Measurements from ENCODE around the gene WRNIP1.

WRNIP1 gene

DNA sequence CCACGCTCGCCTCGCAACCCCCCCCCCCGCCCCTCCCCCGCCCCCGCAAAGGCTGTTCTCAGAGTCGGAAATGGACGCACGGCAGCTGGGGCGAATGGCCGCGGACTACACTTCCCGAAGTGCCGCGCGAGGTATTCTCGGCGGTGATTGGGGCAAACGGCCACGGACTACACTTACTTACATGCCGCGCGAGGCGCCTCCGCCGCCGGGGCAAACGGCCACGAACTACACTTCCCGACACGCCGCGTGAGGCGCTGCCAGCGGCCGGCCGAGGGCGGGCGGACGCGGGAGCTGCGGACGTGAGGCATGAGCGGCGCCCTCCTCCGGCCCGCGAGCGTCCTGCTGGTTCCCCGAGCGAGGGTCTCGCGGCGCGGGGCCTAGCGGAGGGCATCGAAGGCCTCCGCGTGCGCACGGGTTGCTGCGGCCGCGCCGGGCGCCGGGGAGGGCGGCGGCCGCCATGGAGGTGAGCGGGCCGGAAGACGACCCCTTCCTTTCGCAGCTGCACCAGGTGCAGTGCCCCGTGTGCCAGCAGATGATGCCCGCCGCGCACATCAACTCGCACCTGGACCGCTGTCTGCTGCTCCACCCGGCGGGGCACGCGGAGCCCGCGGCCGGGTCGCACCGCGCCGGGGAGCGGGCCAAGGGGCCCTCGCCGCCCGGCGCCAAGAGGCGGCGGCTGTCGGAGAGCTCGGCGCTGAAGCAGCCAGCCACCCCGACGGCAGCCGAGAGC is at the start of gene WRNIP1:
Gene WRNIP1, plus strand, starts transcription at position 228 of the 730 bp plus-strand sequence. Its CDS starts 230 bp downstream, at position 458.
- peak; percentile 99 for DNase-seq (ENCODE audit: low spot score)

DNA sequence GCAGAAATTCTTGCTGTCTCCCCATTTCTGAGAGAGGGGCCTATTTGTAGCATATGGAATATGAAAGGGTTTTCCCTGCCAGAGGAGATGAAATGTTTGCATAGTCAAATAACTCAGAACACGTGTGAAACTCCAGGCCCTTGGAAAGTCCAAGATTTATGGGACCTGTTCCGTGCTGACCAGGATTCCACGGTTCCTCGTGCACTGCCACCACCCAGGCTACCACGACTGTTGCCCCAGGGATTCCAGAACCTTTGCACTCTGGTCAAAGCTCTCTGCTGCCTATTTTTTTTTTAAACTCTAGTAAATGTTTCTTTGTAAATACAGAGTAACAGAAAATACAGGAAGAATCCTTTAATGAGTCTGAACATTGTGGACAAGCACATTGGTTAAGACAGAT is 49.5 kb upstream of the WRNIP1 start:
- no peak for DNase-seq (ENCODE audit: low spot score)

DNA sequence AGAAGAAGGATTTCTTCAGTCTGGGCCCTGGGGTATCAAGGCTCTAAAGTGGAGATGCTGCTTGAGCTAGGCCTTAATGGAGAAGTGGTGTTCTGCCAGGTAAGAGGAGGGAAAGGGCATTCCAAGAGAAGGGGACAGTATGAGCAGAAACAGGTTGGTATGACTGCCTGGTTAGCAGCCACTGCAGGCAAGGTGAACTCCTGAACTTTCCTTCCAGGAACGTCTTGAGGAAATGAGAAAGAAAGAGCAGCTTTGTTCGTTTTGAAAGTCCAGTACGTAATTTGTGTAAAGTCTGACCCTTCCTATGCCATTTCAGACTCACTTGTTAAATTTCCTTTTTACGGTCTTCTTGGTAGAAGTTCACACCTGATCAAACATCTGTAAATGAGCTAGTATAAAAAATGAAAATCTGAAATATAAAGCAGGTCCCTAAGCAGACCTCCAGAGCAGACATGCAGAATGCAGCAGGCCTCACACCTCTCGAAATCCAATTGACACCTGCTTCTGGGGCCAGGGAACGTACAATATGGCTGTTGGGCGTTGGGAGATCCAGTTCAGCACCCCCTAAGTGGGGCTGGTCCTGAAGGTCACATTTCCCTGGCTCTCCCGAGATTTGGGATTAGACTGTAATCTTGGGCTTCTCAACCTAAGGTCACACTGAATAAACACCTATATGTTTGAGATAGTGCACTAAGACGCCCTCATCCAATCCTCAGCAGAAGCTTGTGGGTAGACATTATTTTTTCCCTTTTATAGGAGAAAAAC is 48.1 kb upstream of the WRNIP1 start:
- DNase-seq (ENCODE audit: low spot score): no peak

DNA sequence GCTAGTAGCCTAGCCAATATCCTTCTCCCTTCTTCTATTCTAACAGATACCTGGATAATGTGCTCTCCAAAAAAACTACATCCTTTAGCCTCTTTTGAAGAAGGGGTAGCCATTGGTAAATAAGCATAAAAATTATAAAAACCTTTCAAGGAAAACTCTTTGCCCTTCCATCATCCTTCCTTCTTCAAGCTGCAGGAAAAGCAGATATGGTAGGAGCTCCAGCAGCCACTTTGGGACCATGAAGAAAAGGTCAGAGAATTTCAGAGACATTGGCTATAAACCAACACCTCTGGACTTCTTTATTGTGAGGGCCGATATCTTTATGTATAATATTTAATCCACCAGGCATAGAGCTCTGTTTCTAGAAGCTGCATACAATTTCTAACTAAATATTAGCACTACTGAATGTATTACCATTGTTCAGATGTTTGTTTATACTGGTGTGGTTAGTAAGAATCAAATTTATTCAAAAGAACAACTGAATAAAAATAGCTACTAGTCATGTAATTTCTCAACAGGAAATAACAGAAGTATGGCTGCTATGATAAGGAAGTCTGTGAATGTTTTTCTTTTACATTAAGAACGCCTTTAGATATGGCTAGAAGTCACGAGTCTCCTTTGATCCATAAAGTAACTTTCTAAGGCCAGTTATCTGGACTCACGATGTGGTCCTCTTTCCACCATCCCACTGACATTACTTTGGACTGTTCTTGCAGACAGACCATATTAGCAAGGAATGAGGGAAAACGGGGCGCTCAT is 46.7 kb upstream of the WRNIP1 start:
- DNase-seq (ENCODE audit: low spot score): no peak

DNA sequence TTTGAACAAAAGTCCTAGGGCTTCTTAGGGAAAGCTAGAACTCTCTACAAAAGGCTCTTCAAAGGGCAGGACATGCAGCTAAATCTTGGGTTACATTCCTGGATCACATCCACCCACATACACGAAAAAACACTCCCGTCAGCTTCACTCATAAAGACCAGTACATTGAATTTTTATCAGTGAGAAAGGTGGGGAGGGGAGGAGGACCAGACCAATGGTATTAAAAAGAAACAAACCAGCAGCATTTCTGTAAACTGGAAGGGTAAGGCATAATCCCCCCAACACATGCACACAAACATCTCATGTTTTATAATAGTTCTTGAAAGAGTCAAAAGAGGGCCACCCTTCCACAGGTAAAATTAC is 46.1 kb upstream of the WRNIP1 start:
- no peak for DNase-seq (ENCODE audit: low spot score)

DNA sequence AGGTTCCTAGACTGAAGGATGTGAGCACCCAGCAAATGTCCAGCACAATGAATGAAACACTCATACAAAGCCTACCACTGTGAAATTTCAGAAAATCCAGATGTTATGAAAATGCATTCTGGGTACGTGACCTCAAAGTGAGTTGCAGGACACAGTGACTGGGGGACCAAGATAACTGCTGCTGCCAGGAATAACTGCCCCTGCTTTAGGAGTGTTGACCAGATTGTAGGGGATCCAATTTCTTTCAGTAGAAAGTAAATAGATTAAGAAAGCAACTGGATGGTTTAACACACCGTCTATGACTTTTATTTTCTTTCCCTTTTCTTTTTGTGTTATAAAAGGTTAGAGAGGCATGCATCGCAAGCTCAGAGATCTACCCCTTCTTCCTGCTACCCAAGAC is 44.0 kb upstream of the WRNIP1 start:
- DNase-seq (ENCODE audit: low spot score): no peak

DNA sequence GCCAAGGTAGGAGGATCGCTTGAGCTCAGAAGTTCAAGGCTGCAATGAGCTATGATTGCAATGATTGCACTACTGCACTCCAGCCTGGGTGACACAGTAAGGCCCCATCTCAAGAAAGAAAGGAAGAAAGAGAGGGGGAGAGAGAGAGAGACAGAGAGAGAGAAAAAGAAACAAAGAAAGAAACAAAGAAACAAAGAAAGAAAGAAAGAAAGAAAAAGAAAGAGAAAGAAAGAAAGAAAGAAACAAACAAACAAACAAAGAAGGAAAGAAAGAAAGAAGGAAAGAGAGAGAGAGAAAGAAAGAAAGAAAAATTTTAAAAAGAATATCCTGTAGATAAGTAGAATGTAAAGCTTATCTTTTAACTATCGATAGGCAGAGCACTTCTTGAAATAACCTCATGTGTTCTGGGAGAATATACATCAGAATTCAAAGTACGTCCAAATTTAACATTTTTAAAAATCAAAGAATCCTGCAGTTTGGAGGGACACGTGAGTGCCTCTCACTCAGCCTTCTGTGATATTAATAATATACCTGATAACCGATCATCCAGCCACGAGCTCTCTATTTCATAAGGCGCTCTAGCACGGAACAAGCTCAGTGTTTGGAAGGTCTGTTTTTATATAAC is 39.7 kb upstream of the WRNIP1 start:
- no peak for DNase-seq (ENCODE audit: low spot score)

DNA sequence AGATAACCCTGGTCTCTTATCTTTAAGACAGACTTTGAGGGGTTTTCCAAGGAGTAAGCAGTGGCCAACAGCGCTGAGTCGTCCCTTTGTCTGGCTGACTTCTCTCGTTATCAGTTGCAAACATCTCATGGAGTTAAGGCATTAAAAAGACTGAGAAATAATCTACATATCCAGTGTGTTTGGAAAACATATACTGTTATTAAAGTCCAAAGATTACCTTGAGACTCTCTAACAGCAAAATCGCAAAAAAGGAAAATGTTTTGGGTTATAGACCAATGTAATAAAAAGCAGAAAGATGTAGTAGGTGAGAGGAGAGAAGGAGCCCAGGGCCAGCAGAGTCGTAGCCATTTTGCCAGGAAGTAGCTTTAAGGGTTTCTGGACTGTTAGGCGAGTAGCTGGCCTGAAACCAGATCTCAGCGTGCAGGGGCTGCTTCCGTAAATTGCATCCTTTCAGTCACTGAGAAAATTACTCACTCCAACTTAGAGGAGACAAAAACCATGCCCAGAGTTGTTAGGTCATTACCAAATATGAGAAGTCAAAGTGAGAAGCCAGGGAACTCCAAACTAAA is 39.1 kb upstream of the WRNIP1 start:
- peak; percentile 48 for DNase-seq (ENCODE audit: low spot score)

DNA sequence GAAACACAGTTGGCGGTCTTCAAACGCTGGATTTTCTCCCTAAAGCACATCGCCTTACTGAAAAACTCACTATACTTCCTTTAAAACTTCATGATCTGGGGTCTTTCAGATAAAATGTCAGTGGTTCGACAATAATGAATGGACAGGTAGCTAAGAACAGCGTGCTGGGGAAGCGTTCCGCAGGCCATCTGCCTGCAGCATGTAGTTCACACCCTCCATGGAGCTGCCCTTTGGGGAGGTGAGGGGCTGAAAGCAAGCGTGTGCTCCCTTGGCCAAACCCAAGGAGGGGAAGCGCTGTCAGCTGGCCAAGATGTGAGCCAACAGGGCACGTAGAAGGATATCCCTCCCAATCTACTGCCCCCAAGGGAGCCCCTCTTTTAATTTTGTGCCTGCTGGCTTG is 35.3 kb upstream of the WRNIP1 start:
- DNase-seq (ENCODE audit: low spot score): no peak

DNA sequence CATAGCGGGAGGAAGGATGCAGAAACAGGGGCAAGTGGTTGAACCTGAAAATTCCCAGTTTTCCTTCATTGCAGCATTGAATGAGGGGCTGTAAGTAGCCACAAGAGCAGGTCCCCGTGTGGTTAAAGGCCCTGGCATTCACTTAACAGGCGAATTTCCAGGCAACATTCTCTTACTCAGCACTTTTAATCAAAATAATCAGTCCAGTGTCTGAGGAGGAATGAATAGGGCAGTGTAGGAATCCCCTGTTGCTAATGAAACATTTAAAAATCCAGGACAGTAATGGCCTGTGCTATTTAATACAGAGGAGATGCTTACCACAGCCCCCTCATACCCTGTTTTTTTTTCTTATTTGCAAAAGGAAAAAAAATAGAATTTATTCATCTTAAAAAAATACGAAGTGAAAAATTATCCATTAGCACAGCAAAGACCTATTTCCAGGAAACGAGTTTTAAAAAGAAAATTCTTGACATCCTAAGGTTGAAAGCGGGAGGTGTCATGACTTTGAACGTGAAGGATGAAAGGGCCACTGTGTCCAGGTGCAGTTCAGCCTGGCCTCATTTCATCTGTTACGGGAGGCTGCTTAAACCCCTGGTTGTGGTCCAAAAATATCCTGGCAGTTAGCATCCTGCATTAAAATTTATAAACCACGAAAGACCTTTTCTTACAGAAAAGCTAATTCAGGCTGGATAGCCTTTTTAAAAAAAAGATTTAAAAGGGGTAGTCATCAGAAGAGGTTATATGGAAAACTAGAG is 34.7 kb upstream of the WRNIP1 start:
- peak; percentile 42 for DNase-seq (ENCODE audit: low spot score)

DNA sequence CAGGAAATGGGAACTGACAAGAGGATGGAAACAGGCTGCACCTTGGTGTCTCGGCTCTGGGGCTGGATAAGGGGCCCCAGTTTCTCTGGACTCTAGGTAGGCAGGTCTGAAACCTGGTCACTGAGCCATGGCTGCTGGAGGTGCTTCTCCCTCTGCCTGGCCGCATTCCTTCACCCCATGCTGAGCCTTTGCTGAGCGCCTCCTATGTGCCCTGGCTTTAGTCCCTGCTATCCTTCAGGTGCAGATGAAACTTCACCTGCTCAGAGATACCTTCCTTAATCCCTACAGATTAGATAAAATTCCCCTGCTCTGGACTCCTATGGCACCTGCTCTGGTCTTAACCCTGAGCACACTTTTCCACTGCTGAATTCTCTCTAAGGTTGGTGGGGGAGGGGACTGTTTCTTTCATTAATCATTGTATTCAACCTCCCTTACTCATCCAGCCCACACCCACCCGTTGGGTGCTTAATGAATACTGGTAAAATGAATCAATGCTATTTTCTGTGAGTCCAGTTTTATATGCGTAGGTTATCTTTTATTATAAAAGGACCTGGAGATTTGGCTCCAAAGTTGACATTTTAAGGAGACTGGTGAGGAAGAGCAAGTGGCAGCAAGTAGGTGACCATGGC is 33.8 kb upstream of the WRNIP1 start:
- DNase-seq (ENCODE audit: low spot score): no peak

DNA sequence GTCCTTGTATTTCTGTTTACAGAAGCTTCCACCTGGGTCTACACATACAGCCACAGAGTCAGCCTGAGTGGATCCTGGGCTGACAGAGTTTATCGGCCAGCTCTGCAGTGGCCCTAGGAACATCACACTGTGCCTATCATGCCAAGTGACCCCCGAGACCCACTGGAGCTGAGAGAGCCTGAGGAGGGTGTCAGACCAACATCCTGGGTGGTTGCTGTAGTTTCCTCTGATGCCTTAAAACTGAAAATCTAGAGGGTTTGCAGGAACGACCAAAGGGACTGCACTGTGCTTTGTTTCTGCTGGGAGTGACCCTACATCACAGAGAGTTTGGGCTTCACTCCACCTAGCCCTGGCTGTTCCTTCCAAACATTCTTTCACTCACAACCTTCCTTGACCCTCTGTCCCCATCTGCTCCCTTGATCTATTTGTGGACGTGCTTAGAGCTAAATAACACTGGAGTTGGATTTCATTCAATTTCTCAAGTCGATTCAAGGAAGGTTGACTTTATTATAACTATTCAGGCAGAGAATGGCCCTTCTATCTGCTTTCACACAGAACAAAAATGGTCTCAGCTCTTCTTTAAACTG is 32.6 kb upstream of the WRNIP1 start:
- no peak for DNase-seq (ENCODE audit: low spot score)

DNA sequence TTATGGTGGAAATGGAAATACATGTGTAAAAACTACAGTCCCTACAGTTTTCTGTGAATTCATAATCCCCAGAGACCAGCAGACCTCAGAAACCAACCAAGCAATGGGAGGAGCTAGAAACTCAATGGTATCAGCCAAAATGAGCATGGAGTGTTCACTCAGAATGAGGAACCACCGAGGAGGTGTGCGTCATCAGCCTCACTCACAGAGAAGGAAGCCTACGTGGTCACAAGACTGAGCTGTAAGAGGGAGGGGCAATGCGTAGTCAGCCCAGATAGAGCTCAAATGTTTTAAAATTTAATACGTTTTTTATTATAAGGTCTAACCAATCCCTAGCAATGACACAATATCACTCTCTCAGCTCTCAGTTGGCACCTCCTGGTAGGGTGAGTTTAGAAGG is 31.9 kb upstream of the WRNIP1 start:
- peak; percentile 84 for DNase-seq (ENCODE audit: low spot score)

DNA sequence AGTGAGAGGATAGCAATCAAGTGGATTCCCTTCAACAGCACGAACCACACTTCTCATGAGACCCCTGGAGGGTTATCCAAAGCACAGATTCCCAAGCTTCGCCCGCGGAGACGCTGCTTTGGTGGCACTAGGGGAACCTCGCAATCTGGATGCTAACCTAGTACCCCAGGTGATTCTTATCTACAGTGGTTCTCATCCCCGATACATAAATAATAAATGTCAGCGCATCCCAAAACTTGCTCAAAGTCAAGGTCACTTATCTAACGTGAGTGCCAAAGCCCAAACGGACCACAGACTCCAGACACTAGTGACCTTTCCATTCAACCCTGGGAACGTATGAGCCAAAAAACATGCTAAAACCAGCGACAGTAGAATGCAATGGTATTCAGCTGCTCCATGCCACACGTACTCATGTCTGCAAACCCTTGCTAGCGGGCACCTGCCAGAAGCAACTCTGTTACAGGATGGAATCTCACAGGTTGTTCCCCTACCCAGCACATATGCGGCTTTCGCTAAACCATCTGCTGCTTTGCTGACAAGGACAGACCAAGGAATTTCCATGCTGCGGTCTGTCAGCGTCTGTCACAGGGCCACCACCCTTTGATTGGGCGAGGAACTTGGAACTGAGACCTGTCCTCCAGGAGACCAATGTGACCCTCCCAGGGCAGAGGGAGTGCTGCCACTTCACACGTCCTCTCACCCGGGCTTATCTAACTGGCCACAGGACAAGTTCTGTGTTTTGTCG is 31.3 kb upstream of the WRNIP1 start:
- DNase-seq (ENCODE audit: low spot score): no peak

DNA sequence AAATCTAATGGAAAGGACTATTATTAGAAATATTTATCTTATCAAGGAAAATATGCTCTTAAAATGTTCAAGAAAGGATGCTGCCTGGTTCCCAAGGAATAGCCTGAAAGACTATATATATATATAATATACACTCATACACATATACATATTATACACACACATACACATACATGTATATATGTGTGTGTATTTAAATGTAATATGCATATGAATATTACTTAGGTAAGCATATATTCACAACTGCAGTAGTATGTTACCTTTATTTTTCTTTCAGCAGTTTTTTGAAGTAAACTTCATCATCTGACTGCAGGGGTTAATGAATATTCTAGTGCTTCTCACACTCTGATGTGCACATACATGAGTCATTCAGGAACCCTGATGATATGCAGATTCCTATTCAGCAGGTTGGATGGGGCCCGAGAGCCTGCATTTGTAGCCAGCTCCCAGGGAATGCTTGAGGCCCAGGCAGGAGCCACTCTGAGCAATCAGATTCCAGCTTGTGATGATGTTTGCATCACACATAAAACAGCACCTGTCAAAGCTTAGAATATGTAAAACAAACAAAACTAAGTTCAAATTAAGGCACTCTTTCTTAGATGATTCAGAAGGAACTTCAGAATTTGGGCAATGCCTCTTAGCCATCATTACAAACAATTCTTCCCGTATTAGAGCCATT is 30.6 kb upstream of the WRNIP1 start:
- DNase-seq (ENCODE audit: low spot score): no peak

DNA sequence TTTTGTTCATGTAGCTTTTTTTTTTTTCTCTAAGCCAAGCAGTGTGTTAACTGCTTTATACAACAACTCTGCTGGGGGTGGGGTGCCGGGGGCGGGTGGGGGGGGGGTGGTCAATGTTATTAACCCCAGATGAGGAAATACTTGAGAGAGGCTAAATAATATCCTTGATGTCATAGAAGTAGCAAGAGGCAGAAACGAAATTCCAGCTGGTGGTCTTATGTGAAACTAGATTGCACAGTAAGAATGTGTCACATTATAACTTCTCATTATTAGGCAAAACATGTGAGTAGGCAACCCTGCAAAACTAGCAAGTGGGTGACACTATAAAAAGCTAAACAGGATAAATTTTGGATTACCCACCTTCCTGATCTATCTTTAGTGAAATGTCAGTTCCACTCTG is 27.3 kb upstream of the WRNIP1 start:
- DNase-seq (ENCODE audit: low spot score): no peak

DNA sequence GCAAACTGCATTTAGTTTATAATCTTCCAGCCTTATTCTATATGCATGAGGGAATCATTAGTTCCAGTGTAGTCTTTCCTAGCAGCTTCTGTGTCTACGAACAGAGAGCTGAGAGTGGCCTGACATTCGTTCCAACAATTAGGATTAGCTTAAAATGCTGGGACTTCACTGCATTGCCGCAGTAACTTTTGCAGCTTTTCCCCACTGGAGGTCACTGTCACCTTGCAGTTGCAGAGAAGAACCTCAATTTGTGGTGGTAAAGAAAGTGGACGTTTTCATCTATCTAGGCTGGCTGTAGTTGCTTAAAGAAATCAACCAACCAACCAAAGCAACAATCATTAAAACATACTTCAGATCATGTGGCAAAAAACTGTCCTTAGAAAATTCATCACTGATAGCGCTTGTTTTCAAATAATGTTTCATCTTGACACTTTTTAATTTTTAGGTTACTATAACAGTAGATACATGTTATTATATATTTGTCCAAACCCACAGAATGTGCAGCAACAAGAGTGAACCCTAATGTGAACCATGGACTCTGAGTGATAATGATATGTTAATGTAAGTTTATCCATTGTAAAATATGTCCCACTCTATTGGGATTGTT is 26.7 kb upstream of the WRNIP1 start:
- DNase-seq (ENCODE audit: low spot score): peak; percentile 85

DNA sequence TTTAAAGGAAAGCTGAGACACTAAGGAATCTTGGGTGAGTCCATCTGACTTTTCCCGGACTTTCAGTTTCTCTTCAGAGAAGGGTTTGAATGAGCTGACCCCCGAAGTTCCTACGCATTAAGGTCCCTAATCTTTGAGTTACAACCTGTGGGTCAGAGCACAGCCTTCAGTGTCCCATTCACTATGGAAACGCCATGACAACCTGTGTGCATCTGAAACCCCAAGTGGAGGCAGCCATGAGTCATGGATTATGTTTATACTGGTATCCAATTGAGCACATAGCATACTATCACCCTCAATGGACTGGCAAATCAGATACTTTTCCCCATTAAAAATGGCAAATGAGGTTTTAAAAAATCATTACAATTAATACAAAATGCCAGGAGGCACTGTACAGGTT is 25.9 kb upstream of the WRNIP1 start:
- DNase-seq (ENCODE audit: low spot score): no peak

DNA sequence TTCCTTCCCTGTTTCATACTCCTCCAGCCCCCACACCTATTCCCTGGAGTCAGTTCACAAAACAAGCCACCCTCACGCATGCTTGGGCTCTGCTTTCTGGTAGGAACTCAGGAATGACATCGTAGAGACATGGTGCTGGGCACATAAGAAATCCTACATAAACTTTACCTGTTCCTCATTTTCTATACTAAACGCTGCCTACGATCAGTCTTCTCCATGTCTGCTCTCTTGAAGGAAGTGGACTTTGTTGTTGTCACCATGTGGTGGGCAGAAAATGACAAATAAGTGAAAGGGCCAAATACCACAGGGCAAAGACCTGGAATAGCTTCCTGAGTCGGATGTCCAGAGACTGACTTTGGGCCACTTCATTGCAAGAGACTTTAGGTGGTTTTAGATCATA is 24.6 kb upstream of the WRNIP1 start:
- DNase-seq (ENCODE audit: low spot score): no peak

Measured in Ammon's horn (tissue), 1 donor.